Smooth muscle cell of the brain vasculature (primary cell): Measurements from ENCODE around the gene SLC49A3.
"Not testable (repeated sequence)": the region's sequence is repeated elsewhere in the genome, so short reads cannot be mapped to it uniquely, and the experiment has no call there.

Experiments
- DNase-seq: peaks from one replicate; pipeline ENCODE4 v3.0.0-alpha.2; 2012; ENCODE audit warnings: low read depth, low spot score

Gene SLC49A3

GRCh38 chr4:688854-689681, at the start of gene SLC49A3:
Gene SLC49A3, minus strand, starts transcription at chr4:689151. Its CDS starts 24 bp downstream, at chr4:689127.
- no peak for DNase-seq

- not testable (repeated sequence) for DNase-seq
These were observed 47.6 kb upstream of the SLC49A3 start for GRCh38 chr4:736561-736960.

GRCh38 chr4:735583-735982, 46.6 kb upstream of the SLC49A3 start:
- DNase-seq: no peak

- DNase-seq: no peak
These were observed 46.0 kb upstream of the SLC49A3 start for GRCh38 chr4:734951-735350.

- DNase-seq: no peak
These were observed 45.1 kb upstream of the SLC49A3 start for GRCh38 chr4:734075-734474.

GRCh38 chr4:733631-733980, 44.7 kb upstream of the SLC49A3 start:
- DNase-seq: no peak

GRCh38 chr4:732911-733630, 44.1 kb upstream of the SLC49A3 start:
- DNase-seq: no peak

GRCh38 chr4:732486-732885, 43.5 kb upstream of the SLC49A3 start:
- DNase-seq: no peak

- not testable (repeated sequence) for DNase-seq
These were observed 43.0 kb upstream of the SLC49A3 start for GRCh38 chr4:731954-732353.

GRCh38 chr4:730946-731904, 42.3 kb upstream of the SLC49A3 start:
- DNase-seq: not testable (repeated sequence)

- DNase-seq: no peak
These were observed 41.6 kb upstream of the SLC49A3 start for GRCh38 chr4:730511-730910.

GRCh38 chr4:729336-730315, 40.7 kb upstream of the SLC49A3 start:
- no peak for DNase-seq

- DNase-seq: no peak
These were observed 38.6 kb upstream of the SLC49A3 start for GRCh38 chr4:727576-727975.

- DNase-seq: no peak
These were observed 37.9 kb upstream of the SLC49A3 start for GRCh38 chr4:726838-727237.

- no peak for DNase-seq
These were observed 37.4 kb upstream of the SLC49A3 start for GRCh38 chr4:726235-726787.

GRCh38 chr4:725391-726234, 36.7 kb upstream of the SLC49A3 start:
- no peak for DNase-seq

- DNase-seq: no peak
These were observed 35.0 kb upstream of the SLC49A3 start for GRCh38 chr4:723751-724530.

- DNase-seq: no peak
These were observed 34.0 kb upstream of the SLC49A3 start for GRCh38 chr4:722851-723360.
